CD4-positive, alpha-beta memory T cell (primary cell): ENCODE measurements around the gene BMP8B. TPM values are rescaled to one million over a fixed set of nuclear protein-coding genes. Genes with fewer than 3 reads are reported as not detected.

ENCODE experiments used
- CTCF ChIA-PET: fragments of 350-600 bp; sonication (Branson Sonifier 250); formaldehyde crosslinking; loops from one replicate; lab custom pipeline; 2021; ENCODE audit warnings: inconsistent platforms; ENCODE audit not compliant: partially characterized antibody; lab: Charles Lee
- POLR2A ChIA-PET: fragments of 350-600 bp; sonication (Branson Sonifier 250); formaldehyde crosslinking; loops from one replicate; lab custom pipeline; 2021; ENCODE audit not compliant: partially characterized antibody; lab: Charles Lee
- DNase-seq, 5 donors: peaks; one replicate each; pipeline versions ENCODE4 v3.0.0 to v3.0.0-alpha.2; 2020 to 2022; ENCODE audit warnings: mixed read lengths in 1 of 5
- H3K27ac ChIP-seq: one replicate; pipeline ENCODE4 v1.7.0; 2013; ENCODE audit warnings: low read depth, low read length
- H3K27me3 ChIP-seq: 2 replicates; pipeline ENCODE4 v1.7.0; 2013; ENCODE audit warnings: mild to moderate bottlenecking, low read length, moderate library complexity; ENCODE audit not compliant: insufficient read depth
- H3K36me3 ChIP-seq: 2 replicates; pipeline ENCODE4 v1.7.0; 2013; ENCODE audit warnings: mild to moderate bottlenecking, low read length, moderate library complexity; ENCODE audit not compliant: insufficient read depth
- H3K4me1 ChIP-seq: 2 replicates; pipeline ENCODE4 v1.7.0; 2013; ENCODE audit warnings: mild to moderate bottlenecking, low read length, moderate library complexity; ENCODE audit not compliant: insufficient read depth
- H3K4me3 ChIP-seq, 2 donors: one replicate each; pipeline ENCODE4 v1.7.0; 2013; ENCODE audit warnings: low read length in 2 of 2, mild to moderate bottlenecking in 1 of 2
- H3K9me3 ChIP-seq, 2 donors: one replicate each; pipeline ENCODE4 v1.7.0; 2013; ENCODE audit warnings: low read length in 2 of 2, control low read depth in 1 of 2; ENCODE audit not compliant: control insufficient read depth in 1 of 2
- H3K27ac Mint-ChIP-seq, 7 donors: one replicate each; pipeline ENCODE4 v1.8.0; 2020 to 2021; ENCODE audit warnings: mixed read lengths in 7 of 7, mild to moderate bottlenecking in 6 of 7, inconsistent platforms in 3 of 7, moderate library complexity in 3 of 7
- H3K27me3 Mint-ChIP-seq, 2 donors: one replicate each; pipeline ENCODE4 v1.8.0; 2020 to 2021; ENCODE audit warnings: mixed read lengths in 2 of 2
- H3K36me3 Mint-ChIP-seq, 2 donors: one replicate each; pipeline ENCODE4 v1.8.0; 2020 to 2021; ENCODE audit warnings: mixed read lengths in 2 of 2, inconsistent platforms in 1 of 2, mild to moderate bottlenecking in 1 of 2
- H3K4me1 Mint-ChIP-seq, 4 donors: one replicate each; pipeline ENCODE4 v1.8.0; 2020 to 2021; ENCODE audit warnings: mixed read lengths in 4 of 4, mild to moderate bottlenecking in 1 of 4
- H3K4me3 Mint-ChIP-seq, 8 donors: one replicate each; pipeline ENCODE4 v1.8.0; 2020 to 2021; ENCODE audit warnings: mixed read lengths in 8 of 8, mild to moderate bottlenecking in 7 of 8, moderate library complexity in 6 of 8, inconsistent platforms in 3 of 8
- H3K9me3 Mint-ChIP-seq, 8 donors: one replicate each; pipeline ENCODE4 v1.8.0; 2020 to 2021; ENCODE audit warnings: mixed read lengths in 8 of 8, mild to moderate bottlenecking in 5 of 8, inconsistent platforms in 3 of 8, moderate library complexity in 1 of 8
- intact Hi-C: fragments of 100-400 bp; cut with micrococcal nuclease; formaldehyde crosslinking; loops from one replicate; pipeline ENCODE4 v1.15.1; 2023
- polyA plus RNA-seq, 2 donors: library from polyadenylated mRNA; unstranded; fragments of 300-500 nt; fragmentation: Illumina TruSeq; gene quantifications; one replicate each; pipeline ENCODE4 v1.2.3, GENCODE V29; 2021
- total RNA-seq, 2 experiments: library from RNA; stranded (reverse); gene quantifications; one replicate each; pipeline ENCODE4 v1.2.3, GENCODE V29; 2021

Gene BMP8B
- total and polyA plus RNA-seq, 4 experiments from 2014 or later, result 0.03 to 0.99 (median 0.48) TPM

DNA sequence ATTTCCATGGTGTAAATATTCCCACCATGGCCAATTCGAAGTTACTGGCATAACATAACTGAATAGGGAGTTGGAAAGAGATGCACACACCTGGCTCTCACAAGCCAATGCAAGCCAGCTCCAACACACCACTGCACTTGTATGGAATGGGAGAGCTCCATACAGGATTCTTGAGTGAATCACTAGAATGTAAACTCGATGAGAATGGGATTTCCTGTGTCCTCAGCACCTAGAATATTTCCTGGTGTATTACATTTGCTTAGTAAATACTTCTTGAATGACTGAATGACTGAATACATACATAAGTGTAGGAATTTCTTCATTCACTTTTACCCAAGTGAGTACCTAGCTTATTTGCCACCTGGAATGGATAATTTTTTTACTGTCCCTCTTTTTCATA is 66.2 kb downstream of the BMP8B start:
- no peaks in the 10 kb centered on the region for H3K9me3 ChIP-seq
- intact Hi-C loops, result loop anchor here (10.0 kb wide), 1 partner anchor 618 kb away; no protein-coding TSS in a partner anchor
- H3K4me3 ChIP-seq, result no peak overlapping the region
- CTCF ChIA-PET, result interaction anchor here (0.8 to 1.4 kb wide), 5 partner anchors 9 to 116 kb away, joined by 3 to 5 read pairs (median 3); partner anchors contain the start of gene NT5C1A
- no peak overlapping the region for H3K27ac ChIP-seq
- H3K27me3 ChIP-seq, result peaks cover 5% of the 10 kb centered on the region
- H3K4me1 ChIP-seq, result no peaks in the 10 kb centered on the region
- peaks cover 0 to 4% (median under 1%) of the 10 kb centered on the region in 4 donors for H3K4me1 Mint-ChIP-seq
- H3K36me3 Mint-ChIP-seq, result no peaks in the 10 kb centered on the region
- no peak overlapping the region for H3K27ac Mint-ChIP-seq
- DNase-seq, result no peak
- no peaks in the 10 kb centered on the region for H3K9me3 Mint-ChIP-seq
- H3K27me3 Mint-ChIP-seq, result peaks cover 25 to 32% of the 10 kb centered on the region in 2 donors
- no peaks in the 10 kb centered on the region for H3K36me3 ChIP-seq
- no peak overlapping the region for H3K4me3 Mint-ChIP-seq
- POLR2A ChIA-PET, result interaction anchor here (1.3 kb wide), 1 partner anchor 51 kb away, joined by 3 read pairs; the partner anchor contains the start of gene NT5C1A

DNA sequence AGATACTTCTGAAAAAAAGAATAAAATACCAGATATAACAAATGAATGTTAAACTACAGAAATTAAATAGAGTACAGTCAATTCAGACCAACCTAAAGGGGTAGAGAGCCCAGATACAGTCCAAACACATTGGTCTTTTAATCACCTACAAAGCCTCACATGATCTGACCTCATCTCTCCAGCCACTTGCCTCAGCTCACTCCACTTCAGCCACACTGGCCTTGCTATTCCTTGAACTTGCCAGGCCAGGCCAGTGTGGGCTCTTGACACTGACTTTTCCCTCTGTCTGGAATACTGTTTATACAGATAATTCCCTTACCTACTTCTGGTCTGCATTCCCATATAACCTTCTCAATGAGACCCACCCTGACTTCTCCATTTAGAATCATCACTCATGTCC is 67.0 kb downstream of the BMP8B start:
- Histone ChIP-seq H3K4me3 (no peak overlapping the region), H3K4me1 (no peaks in the 10 kb centered on the region), H3K9me3 (no peaks in the 10 kb centered on the region), H3K27me3 (peaks cover 5% of the 10 kb centered on the region), H3K27ac (no peak overlapping the region), H3K36me3 (no peaks in the 10 kb centered on the region)
- Mint-ChIP-seq H3K4me1 (peaks cover 0 to 3% (median under 1%) of the 10 kb centered on the region in 4 donors), H3K27me3 (peaks cover 21 to 31% of the 10 kb centered on the region in 2 donors), H3K36me3 (no peaks in the 10 kb centered on the region), H3K9me3 (no peaks in the 10 kb centered on the region), H3K27ac (no peak overlapping the region), H3K4me3 (no peak overlapping the region)
- DNase-seq, result no peak
- intact Hi-C loops, result loop anchor here (10.0 kb wide), 1 partner anchor 617 kb away; no protein-coding TSS in a partner anchor
- ChIA-PET CTCF (interaction anchor here (1.0 to 5.8 kb wide), 6 partner anchors 48 to 120 kb away, joined by 3 to 46 read pairs (median 11); partner anchors contain the start of gene NT5C1A), POLR2A (interaction anchor here (1.3 kb wide), 1 partner anchor 50 kb away, joined by 3 read pairs; the partner anchor contains the start of gene NT5C1A)

DNA sequence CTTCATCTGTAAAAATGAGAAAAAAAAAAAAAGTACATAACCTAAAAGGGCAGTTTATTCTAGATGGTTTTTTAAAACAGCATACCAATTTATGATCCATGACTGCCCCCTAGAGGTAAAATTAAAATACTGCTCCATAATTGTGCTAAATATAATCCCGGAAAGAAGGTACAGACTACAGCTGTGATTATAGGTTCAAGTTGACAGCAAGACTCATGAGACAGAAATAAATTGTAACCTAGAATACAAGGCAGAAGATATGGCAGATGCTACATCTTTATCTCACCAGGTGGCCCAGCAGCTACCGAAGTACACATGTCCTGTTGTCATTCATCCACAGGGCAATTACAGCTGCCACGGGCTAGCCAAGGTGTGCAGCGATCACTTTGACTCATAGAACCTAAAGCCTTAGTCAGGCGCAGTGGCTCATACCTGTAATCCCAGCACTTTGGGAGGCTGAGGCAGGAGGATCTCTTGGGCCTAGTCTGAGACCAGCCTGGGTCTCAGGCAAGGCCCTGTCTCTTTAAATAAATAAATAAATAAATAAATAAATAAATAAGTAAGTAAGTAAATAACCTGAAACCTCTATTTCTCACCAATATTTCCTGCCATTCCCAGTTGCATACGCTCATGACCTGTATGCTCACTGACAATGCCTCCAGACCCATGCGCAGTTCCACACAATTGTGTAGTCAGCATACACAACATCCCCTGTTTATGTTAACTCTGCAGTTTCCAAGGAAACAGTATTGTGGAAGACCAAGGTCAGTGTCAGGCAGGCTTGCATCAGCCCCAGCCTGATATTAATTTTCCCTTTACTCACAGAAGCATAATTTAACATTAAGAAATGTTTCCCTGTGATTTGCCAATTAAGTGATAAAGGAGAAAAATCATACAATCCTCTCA is 68.3 kb downstream of the BMP8B start:
- intact Hi-C loops, result loop anchor here (1.0 to 10.0 kb wide), 5 partner anchors 48 to 616 kb away; partner anchors contain the start of gene NT5C1A

DNA sequence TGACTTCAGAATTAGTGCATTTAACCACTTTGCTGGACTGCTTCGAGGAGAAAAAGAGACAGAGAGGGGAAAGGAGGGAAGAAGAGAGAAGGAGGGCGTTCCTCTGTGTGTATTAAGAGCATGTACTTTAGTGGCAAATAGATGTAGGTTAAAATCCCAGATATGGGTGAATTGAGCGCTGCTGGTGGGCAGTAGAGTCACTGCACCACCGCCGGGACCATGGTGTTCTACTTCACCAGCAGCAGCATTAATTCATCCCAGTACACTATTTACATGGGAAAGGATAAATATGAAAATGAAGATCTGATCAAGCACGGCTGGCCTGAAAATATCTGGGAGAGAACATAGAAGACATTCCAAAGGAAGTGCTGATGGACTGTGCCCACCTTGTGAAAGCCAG is 70.9 kb downstream of the BMP8B start:
- Mint-ChIP-seq H3K36me3 (no peaks in the 10 kb centered on the region), H3K27ac (no peak overlapping the region)

More for the DNA sequence above, 68.3 kb downstream of the BMP8B start:
- no peak overlapping the region for H3K27ac Mint-ChIP-seq
- Histone ChIP-seq H3K27ac (no peak overlapping the region), H3K9me3 (no peaks in the 10 kb centered on the region), H3K36me3 (no peaks in the 10 kb centered on the region), H3K27me3 (peaks cover 5% of the 10 kb centered on the region), H3K4me3 (no peak overlapping the region), H3K4me1 (no peaks in the 10 kb centered on the region)
- no peak overlapping the region for H3K4me3 Mint-ChIP-seq
- H3K27me3 Mint-ChIP-seq, result peaks cover 27 to 30% of the 10 kb centered on the region in 2 donors
- no peaks in the 10 kb centered on the region for H3K9me3 Mint-ChIP-seq
- POLR2A ChIA-PET, result interaction anchor here (1.2 to 1.7 kb wide), 4 partner anchors 18 to 114 kb away, joined by 4 to 6 read pairs (median 4); partner anchors contain the start of genes NT5C1A and PPIE
- CTCF ChIA-PET, result interaction anchor here (0.7 to 5.8 kb wide), 19 partner anchors 16 to 137 kb away, joined by 3 to 46 read pairs (median 5); partner anchors contain the start of gene NT5C1A
- H3K36me3 Mint-ChIP-seq, result no peaks in the 10 kb centered on the region
- H3K4me1 Mint-ChIP-seq, result peaks cover 0 to 3% (median under 1%) of the 10 kb centered on the region in 4 donors
- peak in 4 of 5 donors; percentile 65 to 76 (median 72) for DNase-seq

DNA sequence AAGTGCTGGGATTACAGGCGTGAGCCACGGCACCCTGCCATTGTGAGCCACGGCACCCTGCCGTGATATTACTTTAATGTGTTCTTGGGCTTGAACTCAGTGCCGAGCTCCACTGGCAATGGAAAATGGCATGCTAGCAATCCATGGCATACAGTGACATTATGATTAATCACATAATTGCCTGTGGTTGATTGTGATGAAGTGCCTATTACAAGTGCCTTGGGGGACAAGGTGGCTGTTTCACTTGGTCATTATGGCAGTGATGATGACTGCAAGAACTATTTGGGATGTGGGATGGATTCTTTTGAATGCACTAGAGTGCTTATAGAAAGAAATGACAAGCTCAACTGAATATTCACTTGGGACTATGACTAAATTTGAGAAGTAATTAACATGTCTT is 75.1 kb downstream of the BMP8B start:
- peaks cover 21 to 32% of the 10 kb centered on the region in 2 donors for H3K27me3 Mint-ChIP-seq
- no peaks in the 10 kb centered on the region for H3K36me3 Mint-ChIP-seq
- no peak overlapping the region for H3K4me3 Mint-ChIP-seq
- Histone ChIP-seq H3K9me3 (no peaks in the 10 kb centered on the region), H3K27me3 (peaks cover 5% of the 10 kb centered on the region), H3K4me3 (no peak overlapping the region), H3K4me1 (no peaks in the 10 kb centered on the region), H3K27ac (no peak overlapping the region), H3K36me3 (no peaks in the 10 kb centered on the region)
- no peak overlapping the region for H3K27ac Mint-ChIP-seq
- DNase-seq, result no peak
- ChIA-PET POLR2A (interaction anchor here (1.5 kb wide), 1 partner anchor 25 kb away, joined by 3 read pairs; the partner anchor contains the start of gene PPIE), CTCF (interaction anchor here (0.8 to 4.1 kb wide), 6 partner anchors 9 to 108 kb away, joined by 3 to 23 read pairs (median 6); no protein-coding TSS in a partner anchor)
- no peaks in the 10 kb centered on the region for H3K9me3 Mint-ChIP-seq
- intact Hi-C loops, result no loop called here
- H3K4me1 Mint-ChIP-seq, result no peaks in the 10 kb centered on the region

More for the DNA sequence above, 70.9 kb downstream of the BMP8B start:
- peaks cover 24 to 29% of the 10 kb centered on the region in 2 donors for H3K27me3 Mint-ChIP-seq
- H3K4me1 ChIP-seq, result no peaks in the 10 kb centered on the region
- H3K27ac ChIP-seq, result no peak overlapping the region
- POLR2A ChIA-PET, result no interaction called here
- H3K4me3 Mint-ChIP-seq, result no peak overlapping the region
- H3K9me3 ChIP-seq, result no peaks in the 10 kb centered on the region
- CTCF ChIA-PET, result interaction anchor here (1.2 to 5.8 kb wide), 3 partner anchors 45 to 113 kb away, joined by 9 to 46 read pairs (median 17); partner anchors contain the start of gene NT5C1A
- intact Hi-C loops, result no loop called here
- no peaks in the 10 kb centered on the region for H3K36me3 ChIP-seq
- peaks cover 5% of the 10 kb centered on the region for H3K27me3 ChIP-seq
- H3K4me3 ChIP-seq, result no peak overlapping the region
- DNase-seq, result no peak
- H3K9me3 Mint-ChIP-seq, result no peaks in the 10 kb centered on the region
- peaks cover 0 to 3% (median under 1%) of the 10 kb centered on the region in 4 donors for H3K4me1 Mint-ChIP-seq

DNA sequence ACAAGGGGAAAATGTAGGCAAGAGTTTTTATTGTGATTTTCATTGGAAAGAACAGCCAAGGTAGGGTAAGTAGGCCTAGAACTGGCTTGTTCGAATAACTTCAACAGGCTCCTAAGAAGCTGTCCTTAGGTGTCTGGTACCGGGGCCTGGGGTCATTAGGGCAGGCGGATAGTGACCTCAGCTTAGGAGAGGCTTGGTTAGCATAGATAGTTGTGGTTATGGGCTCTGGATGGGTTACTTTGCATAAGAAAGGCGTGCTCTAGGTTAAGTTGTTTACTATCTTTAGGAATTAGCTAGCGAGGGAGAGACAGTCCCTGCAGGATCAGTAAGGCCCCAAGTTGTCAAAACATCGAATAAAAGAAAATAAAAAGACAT is 76.7 kb downstream of the BMP8B start:
- Histone ChIP-seq H3K27me3 (peaks cover 2% of the 10 kb centered on the region), H3K9me3 (no peaks in the 10 kb centered on the region), H3K27ac (no peak overlapping the region), H3K36me3 (no peaks in the 10 kb centered on the region), H3K4me1 (no peaks in the 10 kb centered on the region), H3K4me3 (no peak overlapping the region)
- POLR2A ChIA-PET, result interaction anchor here (0.6 to 1.7 kb wide), 2 partner anchors 21 to 168 kb away, joined by 3 to 5 read pairs; partner anchors contain the start of gene HPCAL4
- DNase-seq, result no peak
- intact Hi-C loops, result no loop called here
- no peaks in the 10 kb centered on the region for H3K36me3 Mint-ChIP-seq
- H3K27ac Mint-ChIP-seq, result peak overlapping the region in 1 of 7 donors; percentile 14
- no peaks in the 10 kb centered on the region for H3K9me3 Mint-ChIP-seq
- CTCF ChIA-PET, result interaction anchor here (1.1 to 4.1 kb wide), 2 partner anchors 14 to 106 kb away, joined by 3 to 23 read pairs; no protein-coding TSS in a partner anchor
- no peak overlapping the region for H3K4me3 Mint-ChIP-seq
- peaks cover 10 to 23% of the 10 kb centered on the region in 2 donors for H3K27me3 Mint-ChIP-seq
- no peaks in the 10 kb centered on the region for H3K4me1 Mint-ChIP-seq
